ENCODE data around the gene ACP5.
"Not testable (repeated sequence)": the region's sequence is repeated elsewhere in the genome, so short reads cannot be mapped to it uniquely, and the experiment has no call there.

The ACP5 gene

DNA sequence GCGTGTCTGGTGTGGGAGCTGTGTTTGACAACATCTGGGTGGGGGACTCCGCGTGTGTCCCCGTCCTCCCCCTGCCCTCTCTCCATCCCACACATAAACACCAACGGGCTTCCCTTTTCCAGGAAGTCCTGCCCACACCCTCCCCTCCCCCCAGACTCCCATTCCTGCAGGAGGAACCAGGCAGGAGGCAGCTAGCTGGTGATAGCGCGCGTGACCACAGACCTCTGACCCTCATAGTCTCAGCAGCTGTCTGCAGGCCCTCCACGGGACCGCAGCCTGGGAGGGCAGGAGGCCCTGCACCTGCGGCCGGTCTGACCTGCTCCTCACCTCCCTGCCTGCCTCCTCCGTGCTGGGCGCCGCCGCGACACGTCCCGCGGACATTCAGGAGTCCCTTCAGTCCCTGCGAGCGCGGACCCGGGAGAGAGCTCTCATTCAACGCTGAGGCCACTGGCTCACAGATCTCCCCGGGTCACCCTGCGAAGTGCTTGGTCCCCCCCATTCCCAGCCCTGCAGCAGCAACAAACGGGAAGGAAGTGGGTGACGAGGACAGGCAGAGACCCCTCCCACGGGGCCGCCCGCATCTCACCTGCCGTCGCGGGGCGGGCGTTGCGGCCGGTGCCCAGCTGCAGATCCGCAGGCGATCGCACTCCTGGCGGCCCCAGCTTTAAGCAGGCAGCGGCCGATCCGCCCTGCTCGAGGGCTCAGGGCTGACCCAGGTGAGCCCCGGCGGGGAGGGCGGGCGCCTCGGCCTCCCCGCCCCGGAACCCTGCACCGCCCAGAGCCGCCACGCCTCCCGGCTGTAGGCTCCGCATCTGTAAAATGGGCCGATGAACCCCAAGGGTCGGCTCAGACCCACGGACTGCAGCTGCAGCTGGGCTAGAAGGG lies 1.1 kb upstream of the ACP5 start:
- DNase-seq (ENCODE audit: low read depth): peak; percentile 19

DNA sequence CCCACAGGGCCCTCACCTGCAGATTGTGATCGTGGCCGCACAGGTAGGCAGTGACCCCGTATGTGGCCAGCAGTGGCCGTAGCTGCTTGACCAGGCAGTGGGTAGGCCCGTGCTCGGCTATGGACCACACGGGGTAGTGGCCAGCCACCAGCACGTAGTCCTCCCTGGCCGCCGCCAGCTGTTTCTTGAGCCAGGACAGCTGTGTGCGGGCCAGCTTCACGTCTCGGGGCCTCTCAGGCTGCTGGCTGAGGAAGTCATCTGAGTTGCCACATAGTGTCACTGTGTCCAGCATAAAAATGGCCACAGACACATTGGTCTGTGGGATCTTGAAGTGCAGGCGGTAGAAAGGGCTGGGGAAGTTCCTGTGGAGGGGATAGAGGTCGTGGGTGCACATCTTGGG lies 1.2 kb downstream of the ACP5 start:
- no peak for DNase-seq (ENCODE audit: low read depth)

DNA sequence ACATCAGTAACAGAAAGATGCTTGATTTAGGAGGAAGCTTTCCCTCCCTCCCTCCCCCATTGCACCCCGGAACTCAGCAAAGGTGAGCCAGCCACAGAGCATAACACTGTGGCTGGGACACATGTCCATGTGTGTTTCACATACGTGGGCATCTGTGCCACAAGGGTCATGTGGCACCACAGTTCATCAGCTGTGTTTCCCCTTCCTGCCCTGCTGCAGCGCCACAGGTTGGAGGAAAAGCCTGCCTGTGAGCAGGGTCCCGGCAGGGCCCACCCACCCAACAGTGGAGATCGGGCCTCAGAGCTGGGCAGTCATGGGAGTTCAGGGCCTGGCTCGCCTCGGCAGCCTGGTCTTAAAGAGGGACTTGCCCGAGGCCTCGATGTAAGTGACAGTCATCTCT lies 2.8 kb downstream of the ACP5 start:
- no peak for DNase-seq (ENCODE audit: low read depth)

DNA sequence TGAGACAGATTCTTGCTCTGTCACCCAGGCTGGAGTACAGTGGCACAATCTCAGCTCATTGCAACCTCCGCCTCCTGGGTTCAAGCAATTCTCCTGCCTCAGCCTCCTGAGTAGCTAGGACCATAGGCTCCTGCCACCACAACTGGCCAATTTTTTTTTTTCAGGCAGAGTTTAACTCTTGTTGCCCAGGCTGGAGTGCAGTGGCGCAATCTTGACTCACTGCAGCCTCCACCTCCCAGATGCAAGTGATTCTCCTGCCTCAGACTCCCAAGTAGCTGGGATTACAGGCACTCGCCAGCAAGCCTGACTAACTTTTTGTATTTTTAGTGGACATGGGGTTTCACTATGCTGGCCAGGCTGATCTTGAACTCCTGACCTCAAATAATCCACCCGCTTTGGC lies 3.7 kb downstream of the ACP5 start:
- DNase-seq (ENCODE audit: low read depth): not testable (repeated sequence)

DNA sequence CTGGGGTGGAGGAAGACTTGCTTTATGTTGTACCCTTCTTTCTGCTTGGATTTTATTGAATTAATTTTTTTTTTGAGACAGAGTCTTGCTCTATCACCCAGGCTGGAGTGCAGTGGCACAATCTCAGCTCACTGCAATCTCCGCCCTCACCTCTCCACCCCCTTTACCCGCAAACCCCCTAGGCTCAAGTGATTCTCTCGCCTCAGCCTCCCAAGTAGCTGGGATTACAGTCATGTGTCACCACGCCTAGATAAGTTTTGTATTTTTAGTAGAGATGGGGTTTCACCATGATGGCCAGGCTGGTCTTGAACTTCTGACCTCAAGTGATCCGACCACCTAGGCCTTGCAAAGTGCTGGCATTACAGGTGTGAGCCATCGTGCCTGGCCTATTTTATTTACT lies 4.1 kb downstream of the ACP5 start:
- DNase-seq (ENCODE audit: low read depth): not testable (repeated sequence)

DNA sequence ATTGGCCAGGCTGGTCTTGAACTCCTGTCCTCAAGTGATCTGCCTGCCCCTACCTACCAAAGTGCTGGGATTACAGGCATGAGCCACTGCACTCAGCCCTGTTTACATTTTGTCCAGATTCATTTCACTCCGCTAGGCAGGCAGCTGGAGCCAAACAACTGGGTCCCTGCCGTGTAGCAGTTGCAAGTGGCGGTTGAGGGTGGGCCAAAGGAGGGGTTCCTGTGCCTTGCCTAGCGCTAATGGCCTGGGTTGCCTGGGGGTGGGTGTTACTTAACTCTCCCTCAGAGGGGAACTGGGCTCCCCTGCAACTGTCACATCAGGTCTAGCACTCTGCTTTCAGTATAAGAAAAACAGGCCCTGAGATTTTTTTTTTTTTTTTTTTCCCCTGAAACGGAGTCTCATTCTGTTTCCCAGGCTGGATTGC lies 7.4 kb downstream of the ACP5 start:
- no peak for DNase-seq (ENCODE audit: low read depth)

DNA sequence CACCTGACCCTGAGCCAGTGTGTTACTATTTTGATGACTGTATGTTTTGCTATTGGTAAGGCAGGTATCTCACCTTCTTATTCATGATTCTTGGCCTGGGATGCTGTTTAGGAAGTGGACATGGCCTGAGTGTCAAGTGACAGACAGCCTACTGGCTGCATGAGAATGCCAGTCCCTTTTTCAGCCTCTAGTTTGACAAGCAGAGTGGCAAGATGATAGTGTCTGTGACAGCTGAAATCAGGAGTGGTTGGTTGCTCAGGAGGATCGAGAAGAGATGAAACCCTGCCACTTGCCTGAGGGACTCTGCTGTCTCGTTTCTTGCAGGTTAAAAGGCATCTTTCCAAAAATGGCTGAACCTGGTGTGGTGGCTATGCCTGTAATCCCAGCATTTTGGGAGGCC lies 11.3 kb downstream of the ACP5 start:
- DNase-seq (ENCODE audit: low read depth): no peak

DNA sequence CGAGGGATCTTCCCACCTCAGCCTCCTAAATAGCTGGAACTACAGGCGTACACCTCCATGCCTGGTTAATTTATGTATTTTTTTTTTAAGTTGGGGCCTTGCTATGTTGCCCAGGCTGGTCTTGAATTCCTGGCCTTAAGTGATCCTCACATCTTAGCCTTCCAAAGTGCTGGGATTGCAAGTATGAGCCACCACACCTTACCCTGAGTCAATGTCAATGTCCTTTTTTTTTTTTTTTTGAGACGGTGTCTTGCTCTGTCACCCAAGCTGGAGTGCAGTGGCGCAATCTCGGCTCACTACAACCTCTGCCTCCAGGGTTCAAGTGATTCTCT lies 11.8 kb downstream of the ACP5 start:
- DNase-seq (ENCODE audit: low read depth): not testable (repeated sequence)

DNA sequence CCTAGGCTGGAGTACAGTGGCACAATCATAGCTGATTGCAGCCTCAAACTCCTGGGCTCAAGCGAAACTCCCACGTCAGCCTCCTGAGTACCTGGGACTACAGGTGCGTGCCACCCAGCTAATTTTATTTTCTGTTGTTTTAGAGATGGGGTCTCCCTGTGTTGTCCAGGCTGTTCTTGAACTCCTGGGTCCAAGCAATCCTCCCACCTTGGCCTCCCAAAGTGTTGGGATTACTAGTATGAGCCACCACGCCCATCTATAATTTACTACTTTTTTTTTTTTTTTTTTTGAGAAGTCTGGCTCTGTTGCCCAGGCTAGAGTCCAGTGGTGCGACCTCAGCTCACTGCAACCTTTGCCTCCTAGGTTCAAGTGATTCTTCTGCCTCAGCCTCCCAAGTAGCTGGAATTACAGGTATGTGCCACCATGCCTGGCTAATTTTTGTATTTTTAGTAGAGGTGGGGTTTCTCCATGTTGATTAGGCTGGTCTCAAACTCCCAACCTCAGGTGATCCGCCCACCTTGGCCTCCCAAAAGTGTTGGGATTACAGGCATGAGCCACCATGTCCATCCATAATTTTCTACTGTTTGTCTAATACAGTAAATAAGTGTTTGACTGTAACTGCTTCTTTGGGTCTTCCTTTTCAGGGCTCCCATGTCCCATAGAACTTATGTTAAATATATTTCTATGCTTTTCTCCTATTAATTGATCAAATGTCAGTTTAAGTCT lies 13.2 kb downstream of the ACP5 start:
- DNase-seq (ENCODE audit: low read depth): not testable (repeated sequence)

DNA sequence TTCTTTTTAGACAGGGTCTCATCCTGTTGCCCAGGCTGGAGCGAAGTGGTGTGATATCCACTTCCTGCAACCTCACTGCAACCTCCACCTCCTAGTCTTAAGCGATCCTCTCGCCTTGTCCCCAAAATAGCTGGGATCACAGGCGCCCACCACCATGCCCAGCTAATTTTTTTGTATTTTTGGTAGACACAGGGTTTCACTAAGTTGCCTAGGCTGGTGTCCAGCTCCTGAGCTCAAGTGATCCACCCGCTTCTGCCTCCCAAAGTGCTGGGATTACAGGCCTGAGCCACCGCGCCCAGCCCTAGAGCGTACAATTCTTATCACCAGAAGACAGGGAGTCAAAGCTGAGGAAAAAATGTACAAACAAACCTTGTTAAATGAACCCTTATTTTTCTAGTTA lies 13.9 kb downstream of the ACP5 start:
- DNase-seq (ENCODE audit: low read depth): no peak

DNA sequence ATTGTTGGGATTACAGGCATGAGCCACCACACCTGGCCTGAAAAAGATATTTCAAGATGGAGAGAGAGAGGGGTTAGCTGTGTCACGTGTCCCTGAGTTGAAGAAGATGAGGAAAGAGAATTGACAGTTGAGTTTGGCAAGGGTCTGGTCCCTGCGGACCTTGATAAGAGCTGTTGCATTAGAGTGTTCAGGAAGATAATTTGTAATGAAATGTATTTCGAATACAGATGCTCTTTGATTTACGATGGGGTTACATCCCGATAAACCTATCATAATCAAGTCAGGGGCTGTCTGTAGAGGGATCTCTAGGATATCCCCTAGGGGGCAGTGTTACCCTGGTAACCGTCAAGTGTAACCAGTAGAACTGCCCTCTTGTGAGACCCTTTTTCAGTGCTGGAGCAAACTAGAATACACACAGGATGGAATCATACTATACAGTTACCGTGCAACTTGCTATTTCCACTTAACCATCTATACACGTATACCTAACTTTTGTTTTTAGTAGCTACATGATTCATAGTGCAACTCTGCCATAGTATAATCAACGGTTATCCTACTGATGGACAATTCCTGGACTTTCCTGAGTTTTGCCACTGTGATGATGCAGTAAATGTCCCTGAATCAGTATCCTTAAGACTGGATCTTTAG lies 16.9 kb downstream of the ACP5 start:
- DNase-seq (ENCODE audit: low read depth): peak; percentile 20

DNA sequence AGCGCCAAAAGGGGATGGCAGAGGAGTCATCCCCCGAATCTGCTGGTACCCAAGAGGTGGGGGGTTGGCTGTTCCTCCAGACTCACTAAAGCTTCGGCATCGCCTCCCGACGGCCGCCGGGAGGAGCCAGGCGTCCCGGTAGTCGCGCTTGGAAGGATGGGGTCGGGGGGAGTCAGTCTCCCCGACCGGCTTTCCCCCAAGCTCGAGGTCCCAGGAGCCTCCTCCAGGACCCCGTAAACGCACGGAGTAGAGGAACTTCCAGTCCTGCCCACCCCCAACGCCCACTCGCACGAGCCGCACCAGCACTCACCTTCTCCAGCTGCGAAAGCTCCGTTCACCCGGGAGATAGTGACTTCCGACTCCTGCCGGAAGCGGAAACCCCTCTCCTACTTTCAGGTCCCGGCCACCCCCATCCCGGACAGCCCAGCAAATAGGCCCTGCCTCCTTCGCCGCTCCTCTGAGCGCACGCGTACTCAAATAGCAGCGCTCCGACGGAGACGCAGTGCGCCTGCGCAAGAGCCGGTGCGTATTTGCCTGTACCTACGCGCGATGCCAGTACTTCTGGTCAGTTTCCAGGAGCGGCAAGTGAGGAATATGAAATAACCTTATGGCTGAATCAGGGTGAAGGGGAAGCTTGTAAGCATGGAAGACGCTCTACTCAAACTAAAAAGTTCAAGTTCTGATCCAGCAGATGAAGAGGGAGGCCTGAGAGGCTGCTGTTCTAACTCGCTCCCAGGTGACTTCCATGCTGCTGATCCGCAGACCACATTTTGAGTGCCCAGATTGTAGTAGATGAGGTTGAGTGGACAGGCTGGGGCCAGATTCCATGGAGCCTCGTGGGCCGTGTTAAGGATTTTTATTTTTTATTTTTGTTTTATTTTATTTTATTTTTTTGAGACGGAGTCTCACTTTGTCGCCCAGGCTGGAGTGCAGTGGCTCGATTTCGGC lies 18.3 kb downstream of the ACP5 start, which contains the start of gene ELOF1:
Gene ELOF1, minus strand, starts transcription at position 350 of the 948 bp plus-strand sequence. CDS start 4,883 bp downstream, outside the sequence.
- peak; percentile 97 for DNase-seq (ENCODE audit: low read depth)

DNA sequence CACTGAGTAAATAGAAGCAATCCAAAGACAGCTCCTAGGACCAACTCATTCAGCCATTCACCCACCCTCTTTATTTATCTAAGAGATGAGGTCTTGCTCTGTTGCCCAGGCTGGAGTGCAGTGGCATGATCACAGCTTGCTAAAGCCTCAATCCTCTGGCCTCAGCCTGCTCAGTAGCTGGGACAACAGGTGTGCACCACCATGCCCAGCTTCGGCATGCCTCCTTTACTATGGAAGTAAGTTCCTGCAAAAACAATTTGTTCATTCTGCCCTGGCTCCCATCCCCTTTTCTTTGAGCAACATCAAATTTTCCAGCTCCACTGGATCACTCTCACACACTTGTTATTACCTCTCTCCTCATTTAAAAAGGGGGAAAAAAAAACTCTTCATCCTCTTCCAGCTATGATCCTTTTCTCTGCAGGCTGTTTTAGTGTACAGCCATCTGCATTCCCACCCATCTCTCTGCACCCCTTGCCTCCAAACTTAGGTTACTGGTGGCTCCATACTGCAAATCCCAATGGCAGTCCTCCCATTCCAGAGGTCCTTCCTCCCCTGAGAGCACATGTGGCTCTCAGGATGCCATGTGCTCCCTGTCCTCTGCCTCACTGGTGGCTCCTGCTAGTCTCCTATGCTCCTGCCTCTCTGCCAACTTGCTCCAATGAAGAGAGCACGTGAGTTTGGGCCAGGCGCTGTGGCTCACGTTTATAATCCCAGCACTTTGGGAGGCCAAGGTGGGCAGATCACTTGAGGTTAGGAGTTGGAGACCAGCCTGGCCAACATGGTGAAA lies 20.6 kb downstream of the ACP5 start:
- no peak for DNase-seq (ENCODE audit: low read depth)

DNA sequence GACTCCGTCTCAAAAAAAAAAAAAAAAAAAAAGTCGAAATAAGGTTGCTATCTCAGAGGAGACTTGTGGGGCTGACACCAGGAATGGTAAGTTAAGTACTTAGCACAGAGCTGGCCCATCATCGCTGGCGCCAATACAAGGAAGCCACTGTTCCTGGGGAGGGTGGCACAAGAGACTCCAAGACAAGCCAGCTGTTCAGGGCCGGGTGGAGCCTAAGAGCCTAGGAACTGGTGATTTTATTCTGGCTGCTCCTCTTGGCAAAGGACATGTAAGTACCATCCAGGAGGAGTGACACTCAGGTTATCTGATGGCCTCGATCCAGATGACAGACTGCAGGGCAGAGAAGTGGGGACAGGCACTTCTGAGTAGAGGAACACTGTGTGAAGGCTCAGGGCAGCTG lies 22.2 kb downstream of the ACP5 start:
- DNase-seq (ENCODE audit: low read depth): no peak

DNA sequence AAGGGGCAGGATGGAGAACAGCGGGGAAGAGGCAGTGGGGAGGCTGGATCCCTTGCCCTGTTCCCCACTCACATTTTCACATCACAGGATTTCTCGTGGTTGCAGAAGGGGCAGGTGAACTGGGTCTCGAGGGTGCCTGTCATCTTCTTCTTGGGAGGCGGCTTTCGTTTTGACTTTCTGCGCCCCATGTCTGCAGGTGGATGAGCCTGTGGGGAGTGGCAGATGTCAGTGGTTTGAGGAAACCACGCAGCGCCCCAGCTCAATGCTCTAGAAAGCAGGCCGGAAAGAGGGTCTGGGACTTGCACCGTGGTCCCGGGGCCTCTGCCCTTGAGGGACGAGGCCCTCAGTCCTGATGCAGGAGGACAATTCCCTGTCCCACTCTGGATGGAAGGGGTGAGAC lies 23.3 kb downstream of the ACP5 start:
- no peak for DNase-seq (ENCODE audit: low read depth)

DNA sequence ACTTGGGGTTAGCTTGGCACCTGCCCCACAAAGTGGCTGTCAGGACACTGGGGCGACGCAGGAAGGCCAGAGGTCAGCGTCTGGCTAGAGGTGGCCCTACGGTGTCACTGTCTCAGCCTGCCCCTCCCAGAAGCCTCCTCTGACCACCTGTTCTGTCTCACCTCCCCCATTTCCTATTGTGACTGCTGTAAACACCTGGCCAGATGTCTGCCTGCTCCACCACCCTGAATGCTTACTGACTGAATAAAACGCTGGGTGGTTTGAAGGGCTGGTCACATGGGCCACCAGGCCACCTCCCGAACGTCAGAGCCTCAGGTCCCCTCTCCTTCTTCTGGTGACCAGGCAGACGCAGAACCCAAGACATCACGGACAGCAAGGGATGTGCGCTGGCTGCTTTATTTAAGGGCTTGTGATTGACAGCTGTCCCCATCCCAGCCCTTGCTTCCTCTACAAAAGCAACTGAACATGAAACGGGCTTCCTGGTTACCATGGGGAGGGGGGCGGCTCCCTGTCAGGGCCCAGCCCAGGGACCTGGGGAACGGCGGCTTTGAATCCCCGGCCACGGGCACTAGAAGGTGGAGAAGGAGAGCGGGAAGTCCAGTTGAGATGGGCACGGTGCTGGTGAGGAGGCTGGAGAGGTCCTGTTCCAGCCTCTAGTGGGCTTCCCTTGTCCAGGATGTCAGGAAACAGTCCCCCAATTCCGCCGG lies 24.6 kb downstream of the ACP5 start:
- DNase-seq (ENCODE audit: low read depth): no peak

DNA sequence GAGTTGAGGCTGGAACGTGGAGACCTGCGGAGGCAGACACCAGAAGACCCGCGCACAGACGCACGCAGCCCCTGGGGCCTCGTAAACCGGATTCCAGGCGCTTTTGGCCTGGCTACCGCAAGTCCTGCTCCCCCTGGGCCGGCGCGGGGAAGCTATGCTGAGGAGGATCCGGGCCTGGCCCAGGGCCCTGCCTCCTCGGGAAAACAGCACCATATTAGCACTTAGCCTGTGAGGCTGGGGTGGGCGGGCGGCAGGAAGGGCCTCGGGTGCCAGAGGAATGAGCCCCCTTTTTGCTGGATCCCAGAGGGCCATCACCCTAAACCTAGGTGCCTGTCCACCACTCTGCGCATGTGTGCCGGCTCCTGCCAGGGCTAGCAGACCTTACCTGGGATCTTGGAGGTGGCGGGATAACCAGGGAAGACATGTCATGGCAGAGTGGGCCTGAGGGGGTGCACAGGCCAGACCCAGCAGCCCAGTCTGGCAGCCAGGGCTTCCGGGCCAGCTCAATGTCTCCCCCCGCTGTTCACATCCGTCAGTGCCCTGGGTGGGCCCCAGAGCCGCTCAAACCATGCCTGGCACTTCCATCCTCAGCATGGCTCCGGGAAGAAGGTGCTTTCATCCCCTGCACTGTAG lies 25.7 kb downstream of the ACP5 start:
- no peak for DNase-seq (ENCODE audit: low read depth)

DNA sequence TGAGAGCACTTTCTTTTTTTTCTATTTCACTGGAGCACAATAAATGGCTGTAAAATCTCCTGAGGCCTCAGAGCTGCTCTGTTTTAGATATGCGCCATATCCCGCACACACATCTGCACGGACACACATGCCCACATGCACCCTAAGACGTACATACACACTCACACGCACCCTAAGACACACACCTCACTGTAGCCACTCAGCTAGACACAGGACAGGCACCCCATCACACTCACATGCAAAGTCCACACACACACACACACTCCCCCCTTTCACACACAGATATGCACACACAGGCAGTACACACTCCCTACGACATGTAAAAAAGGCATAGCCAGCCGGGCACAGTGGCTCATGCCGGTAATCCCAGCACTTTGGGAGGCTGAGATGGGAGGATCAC lies 27.2 kb downstream of the ACP5 start:
- DNase-seq (ENCODE audit: low read depth): no peak

DNA sequence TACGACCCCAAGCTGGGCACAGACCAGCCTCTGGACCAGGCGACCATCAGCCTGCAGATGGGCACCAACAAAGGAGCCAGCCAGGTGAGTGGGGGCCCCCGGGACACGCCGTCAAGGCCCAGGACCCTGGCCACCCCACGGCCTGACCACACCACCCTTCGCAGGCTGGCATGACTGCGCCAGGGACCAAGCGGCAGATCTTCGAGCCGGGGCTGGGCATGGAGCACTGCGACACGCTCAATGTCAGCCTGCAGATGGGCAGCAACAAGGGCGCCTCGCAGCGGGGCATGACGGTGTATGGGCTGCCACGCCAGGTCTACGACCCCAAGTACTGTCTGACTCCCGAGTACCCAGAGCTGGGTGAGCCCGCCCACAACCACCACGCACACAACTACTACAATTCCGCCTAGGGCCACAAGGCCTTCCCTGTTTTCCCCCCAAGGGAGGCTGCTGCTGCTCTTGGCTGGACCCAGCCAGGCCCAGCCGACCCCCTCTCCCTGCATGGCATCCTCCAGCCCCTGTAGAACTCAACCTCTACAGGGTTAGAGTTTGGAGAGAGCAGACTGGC lies 28.0 kb downstream of the ACP5 start:
- DNase-seq (ENCODE audit: low read depth): no peak
